Adrenal gland (tissue), 12 donors: Measurements from ENCODE around the gene GSK3B. TPM values are rescaled to one million over a fixed set of nuclear protein-coding genes. Genes with fewer than 3 reads are reported as not detected.
"Not testable (repeated sequence)": the region's sequence is repeated elsewhere in the genome, so short reads cannot be mapped to it uniquely, and the experiment has no call there.

ENCODE experiments used
- DNase-seq, 7 donors: peaks; one replicate each; pipeline ENCODE4 v3.0.0-alpha.2; 2019 to 2020
- H3K27ac ChIP-seq, 5 donors: fragments of 200-600 bp; sonication (generic) in 4 of 5; 1 replicate in 3 of 5; 2 replicates in 2 of 5; pipeline versions ENCODE4 v1.5.1 to v1.8.0; 2016 to 2020; ENCODE audit warnings: mild to moderate bottlenecking in 1 of 5
- H3K27me3 ChIP-seq: fragments of 200-600 bp; 2 replicates; pipeline ENCODE4 v1.8.0; 2021
- H3K36me3 ChIP-seq, 2 donors: fragments of 200-600 bp; replicated peaks in 1 of 2; 1 replicate in 1 of 2; 2 replicates in 1 of 2; pipeline versions ENCODE4 v1.5.1 to v1.8.0; 2018 to 2022
- H3K4me1 ChIP-seq, 2 donors: fragments of 200-600 bp; replicated peaks in 1 of 2; 1 replicate in 1 of 2; 2 replicates in 1 of 2; pipeline versions ENCODE4 v1.5.1 to v1.8.0; 2018 to 2021
- H3K4me3 ChIP-seq, 4 donors: fragments of 200-600 bp; sonication (generic) in 3 of 4; one replicate each; pipeline ENCODE4 v1.5.1; 2016 to 2018
- H3K9me3 ChIP-seq, 3 donors: fragments of 200-600 bp; sonication (generic) in 1 of 3; replicated peaks in 1 of 3; 1 replicate in 2 of 3; 2 replicates in 1 of 3; pipeline versions ENCODE4 v1.5.1 to v1.8.0; 2016 to 2021
- POLR2A ChIP-seq, 2 donors: fragments of 450-650 bp; IDR thresholded peaks; one replicate each; pipeline ENCODE4 v1.6.1; 2017; ENCODE audit warnings: antibody characterized with exemption in 2 of 2, mild to moderate bottlenecking in 2 of 2, moderate library complexity in 1 of 2
- WGBS, 4 donors: extraction: QIAGEN DNeasy Blood & Tissue Kit in 2 of 4; methylation state at CpG; one replicate each; pipeline versions ENCODE4 v1.1.5 to v1.1.7; 2013 to 2017; 5-methylcytosine and 5-hydroxymethylcytosine counted together
- intact Hi-C, 2 donors: fragments of 100-400 bp; cut with DNase I; formaldehyde crosslinking; loops; one replicate each; pipeline versions ENCODE4 v1.14.1 to v1.15.0; 2022 to 2023
- polyA plus RNA-seq, 3 donors: library from polyadenylated mRNA; stranded (reverse); fragments of 200-250 nt in 2 of 3; fragments of 350-450 nt in 1 of 3; fragmentation: Illumina TruSeq in 1 of 3; extraction: RNeasy Lipid Tissue Mini Kit (QIAGEN cat#74804) in 1 of 3; gene quantifications; one replicate each; pipeline ENCODE4 v1.2.3, GENCODE V29; 2013 to 2014
- total RNA-seq, 9 donors: library from RNA; depleted of rRNA in 4 of 9; stranded (reverse); fragments of >200 nt in 4 of 9; fragments of 120-200 nt in 1 of 9; fragmentation: NEBNext Ultra II Directional in 1 of 9; extraction: Animal tissue kit (Norgen Biotek cat#: 25700) in 1 of 9; gene quantifications; one replicate each; pipeline versions ENCODE4 v1.1.0 to v1.2.4, GENCODE V29; 2013 to 2023
- TF ChIP-seq, protein P1 (sequence below), 6 experiments: fragments of 450-650 bp in 4 of 6; fragments of 200-600 bp in 2 of 6; sonication (generic) in 1 of 6; IDR thresholded peaks; 1 replicate in 5 of 6; 2 replicates in 1 of 6; pipeline versions ENCODE4 v1.5.1 to v1.8.0; 2016 to 2021; ENCODE audit warnings: antibody characterized with exemption in 6 of 6, mild to moderate bottlenecking in 2 of 6, moderate library complexity in 1 of 6
- donor health status: healthy with polysubstance abuse.
- donor health status: Bipolar disorder and iron deficiency.
- donor health status: DM: yes; HTN: yes; CAD: no.
- donor health status: DM: no; HTN: no; CAD: no.
- donor health status: DM: no; HTN: no; CAD: no.
- donor health status: DM: yes; HTN: yes; CAD: no.

GSK3B gene
- total and polyA plus RNA-seq, 12 donors, result 10.0 to 63.7 (median 44.8) TPM

DNA sequence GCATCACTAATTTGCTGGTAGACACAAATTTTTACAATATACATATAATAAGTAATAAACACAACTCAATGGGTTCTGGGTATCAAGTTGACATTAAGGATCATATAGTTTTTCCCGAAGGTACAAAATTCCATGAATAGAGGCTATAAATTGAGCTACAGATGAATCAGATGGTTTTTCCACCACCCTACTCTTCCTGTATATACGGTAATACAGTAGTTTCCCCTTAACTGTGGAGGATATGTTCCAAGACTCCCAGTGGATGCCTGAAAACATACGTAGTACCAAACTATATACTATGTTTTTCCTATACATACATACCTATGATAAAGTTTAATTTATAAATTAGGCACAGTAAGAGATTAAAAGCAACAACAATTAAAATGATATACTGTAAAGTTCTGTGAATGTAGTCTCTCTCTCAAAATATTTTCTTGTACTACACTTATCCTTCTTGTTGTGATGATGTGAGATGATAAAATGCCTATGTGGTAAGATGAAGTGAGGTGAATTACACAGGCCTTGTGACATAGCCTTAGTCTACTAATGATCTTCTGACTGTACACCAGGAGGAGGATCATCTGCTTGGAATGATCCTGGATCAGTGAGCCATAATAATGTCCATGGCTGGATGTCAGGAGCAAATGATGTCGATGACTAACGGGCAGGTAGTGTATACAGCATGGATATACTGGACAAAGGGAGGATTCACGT is 195.6 kb downstream of the GSK3B start:
- no peaks in the 10 kb centered on the region for H3K4me1 ChIP-seq
- 94 to 97% (median 95%) methylated on average over 6 of the region's 6 CpGs for WGBS, 4 donors
- no peaks in the 10 kb centered on the region for H3K36me3 ChIP-seq
- DNase-seq, result no peak
- intact Hi-C loops, result loop anchor here (10.0 kb wide), 3 partner anchors 176 to 276 kb away; no protein-coding TSS in a partner anchor
- H3K9me3 ChIP-seq, result no peaks in the 10 kb centered on the region
- H3K4me3 ChIP-seq, result no peak overlapping the region
- TF ChIP-seq POLR2A (IDR thresholded peaks at IDR 0.05), result no peak
- TF ChIP-seq, protein P1, sequence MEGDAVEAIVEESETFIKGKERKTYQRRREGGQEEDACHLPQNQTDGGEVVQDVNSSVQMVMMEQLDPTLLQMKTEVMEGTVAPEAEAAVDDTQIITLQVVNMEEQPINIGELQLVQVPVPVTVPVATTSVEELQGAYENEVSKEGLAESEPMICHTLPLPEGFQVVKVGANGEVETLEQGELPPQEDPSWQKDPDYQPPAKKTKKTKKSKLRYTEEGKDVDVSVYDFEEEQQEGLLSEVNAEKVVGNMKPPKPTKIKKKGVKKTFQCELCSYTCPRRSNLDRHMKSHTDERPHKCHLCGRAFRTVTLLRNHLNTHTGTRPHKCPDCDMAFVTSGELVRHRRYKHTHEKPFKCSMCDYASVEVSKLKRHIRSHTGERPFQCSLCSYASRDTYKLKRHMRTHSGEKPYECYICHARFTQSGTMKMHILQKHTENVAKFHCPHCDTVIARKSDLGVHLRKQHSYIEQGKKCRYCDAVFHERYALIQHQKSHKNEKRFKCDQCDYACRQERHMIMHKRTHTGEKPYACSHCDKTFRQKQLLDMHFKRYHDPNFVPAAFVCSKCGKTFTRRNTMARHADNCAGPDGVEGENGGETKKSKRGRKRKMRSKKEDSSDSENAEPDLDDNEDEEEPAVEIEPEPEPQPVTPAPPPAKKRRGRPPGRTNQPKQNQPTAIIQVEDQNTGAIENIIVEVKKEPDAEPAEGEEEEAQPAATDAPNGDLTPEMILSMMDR (IDR thresholded peaks at IDR 0.05), result no peak
- H3K27me3 ChIP-seq, result no peaks in the 10 kb centered on the region
- H3K27ac ChIP-seq, result no peak overlapping the region

DNA sequence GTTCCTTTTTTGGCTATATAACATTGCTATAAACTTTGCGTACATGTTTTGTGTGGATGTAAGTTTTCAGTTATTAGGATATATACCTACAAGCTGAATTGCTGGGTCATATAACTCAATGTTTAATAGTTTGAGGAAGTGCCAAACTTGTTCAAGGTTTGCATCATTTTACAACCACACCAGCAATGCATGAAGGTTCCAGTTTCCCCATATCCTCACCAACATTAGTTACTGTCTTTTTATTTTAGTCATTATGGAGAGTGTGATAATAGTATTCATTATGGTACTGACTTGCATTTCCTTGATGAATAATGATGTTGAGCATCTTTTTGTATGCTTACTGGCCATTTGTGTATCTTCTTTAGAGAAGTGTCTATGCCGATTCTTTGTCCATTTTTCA is 200.1 kb downstream of the GSK3B start:
- no peaks in the 10 kb centered on the region for H3K36me3 ChIP-seq
- intact Hi-C loops, result loop anchor here (10.0 kb wide), 3 partner anchors 181 to 281 kb away; no protein-coding TSS in a partner anchor
- no peak for DNase-seq
- TF ChIP-seq, protein P1 (IDR thresholded peaks at IDR 0.05), result no peak
- no peak for TF ChIP-seq POLR2A (IDR thresholded peaks at IDR 0.05)
- WGBS, 4 donors, result 93 to 98% (median 97%) methylated on average over 2 of the region's 2 CpGs
- H3K9me3 ChIP-seq, result no peaks in the 10 kb centered on the region
- H3K27me3 ChIP-seq, result no peaks in the 10 kb centered on the region
- no peak overlapping the region for H3K4me3 ChIP-seq
- H3K27ac ChIP-seq, result no peak overlapping the region
- H3K4me1 ChIP-seq, result peaks cover 0 to 12% of the 10 kb centered on the region in 2 donors

DNA sequence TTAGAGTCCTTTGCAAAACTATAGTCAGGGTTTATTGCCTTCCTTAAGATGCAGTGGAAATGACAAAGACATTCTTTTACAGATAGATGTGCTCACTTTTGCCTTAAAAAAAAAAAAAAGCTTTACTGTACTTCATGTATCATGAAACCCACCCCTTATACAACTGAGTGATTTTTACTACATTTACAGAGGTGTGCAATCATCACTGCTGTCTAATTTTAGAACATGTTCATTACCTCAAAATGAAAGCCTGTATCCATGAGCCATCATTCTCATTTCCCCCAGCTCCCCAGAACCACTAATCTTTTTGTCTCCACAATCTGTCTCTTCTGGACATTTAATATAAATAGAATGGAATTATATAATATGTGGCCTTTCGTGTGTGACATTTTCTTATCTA is 200.5 kb downstream of the GSK3B start:
- Histone ChIP-seq H3K4me3 (no peak overlapping the region), H3K4me1 (peaks cover 0 to 12% of the 10 kb centered on the region in 2 donors), H3K9me3 (no peaks in the 10 kb centered on the region), H3K27ac (no peak overlapping the region), H3K36me3 (no peaks in the 10 kb centered on the region), H3K27me3 (no peaks in the 10 kb centered on the region)
- TF ChIP-seq, protein P1 (IDR thresholded peaks at IDR 0.05), result no peak
- no peak for TF ChIP-seq POLR2A (IDR thresholded peaks at IDR 0.05)
- WGBS, 4 donors, result 65 to 76% (median 67%) methylated on average over 1 of the region's 1 CpG
- DNase-seq, result no peak
- intact Hi-C loops, result loop anchor here (10.0 kb wide), 3 partner anchors 181 to 281 kb away; no protein-coding TSS in a partner anchor

DNA sequence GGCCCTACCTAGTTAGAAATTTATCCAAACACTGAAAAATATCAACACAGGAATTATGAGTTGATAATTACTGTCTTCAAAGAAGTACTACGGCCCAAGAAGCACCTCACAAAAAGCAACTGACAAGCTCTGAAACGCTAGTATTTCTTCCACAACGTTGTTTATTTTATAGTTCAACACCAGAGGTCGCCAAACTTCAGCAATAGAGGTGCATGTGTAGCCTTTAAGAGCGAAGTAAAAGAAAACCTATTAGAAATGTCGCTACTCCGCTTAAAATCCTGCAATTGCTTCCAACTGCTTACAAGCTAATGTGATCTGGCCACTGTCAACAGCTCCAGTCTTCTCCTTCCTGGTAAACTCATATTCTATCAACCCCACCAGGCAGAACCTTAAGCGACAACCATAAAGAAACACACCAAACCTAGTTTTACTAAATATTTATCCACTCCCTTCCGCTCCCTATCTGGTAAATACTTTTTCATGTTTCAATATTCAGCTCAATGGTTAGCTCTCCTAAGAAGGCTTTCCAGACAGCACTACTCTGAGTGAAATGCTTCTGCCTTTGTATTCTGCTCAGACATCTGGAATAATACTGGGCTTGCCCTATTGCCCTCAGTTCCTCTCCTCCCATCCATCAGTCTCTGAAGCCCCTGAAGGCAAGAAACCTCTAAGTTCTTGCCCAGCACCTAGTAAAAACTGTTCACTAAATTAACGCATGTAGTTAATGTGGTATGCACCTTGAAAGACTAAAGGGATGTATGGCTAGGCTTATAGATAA is 202.1 kb downstream of the GSK3B start:
- peak overlapping the region in 1 of 5 donors; percentile 21 for H3K27ac ChIP-seq
- 26 to 37% (median 31%) methylated on average over 10 of the region's 10 CpGs for WGBS, 4 donors
- intact Hi-C loops, result loop anchor here (10.0 kb wide), 3 partner anchors 183 to 283 kb away; no protein-coding TSS in a partner anchor
- H3K4me1 ChIP-seq, result peaks cover 0 to 12% of the 10 kb centered on the region in 2 donors
- no peak for TF ChIP-seq POLR2A (IDR thresholded peaks at IDR 0.05)
- TF ChIP-seq, protein P1 (IDR thresholded peaks at IDR 0.05), result peak; percentile 48 to 79 (median 78)
- no peak overlapping the region for H3K4me3 ChIP-seq
- H3K9me3 ChIP-seq, result no peaks in the 10 kb centered on the region
- no peaks in the 10 kb centered on the region for H3K27me3 ChIP-seq
- no peaks in the 10 kb centered on the region for H3K36me3 ChIP-seq
- DNase-seq, result peak; percentile 25 to 64 (median 57)

DNA sequence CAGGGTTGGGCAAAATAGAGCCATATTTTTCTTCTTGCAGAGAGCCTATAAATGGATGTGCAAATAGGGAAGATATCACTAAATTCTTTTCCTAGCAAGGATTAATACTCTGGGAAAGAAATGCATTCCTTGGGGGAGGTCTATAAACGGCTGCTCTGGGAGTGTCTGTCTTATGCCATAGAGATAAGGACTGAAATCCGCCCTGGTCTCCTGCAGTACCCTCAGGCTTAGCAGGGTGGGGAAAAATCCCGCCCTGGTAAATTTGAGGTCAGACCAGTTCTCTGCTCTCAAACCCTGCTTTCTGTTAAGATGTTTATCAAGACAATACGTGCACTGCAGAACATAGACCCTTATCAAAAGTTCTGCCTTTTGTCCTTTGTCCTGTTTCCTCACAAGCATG is 205.6 kb downstream of the GSK3B start:
- H3K4me3 ChIP-seq, H3K27me3 ChIP-seq, DNase-seq, intact Hi-C loops, H3K9me3 ChIP-seq, H3K27ac ChIP-seq, H3K36me3 ChIP-seq: not testable (repeated sequence)
- 95 to 100% (median 96%) methylated on average over 4 of the region's 4 CpGs for WGBS, 4 donors
- peaks cover 5 to 12% of the 10 kb centered on the region in 2 donors for H3K4me1 ChIP-seq
